ENCODE measurements around the gene NEDD9.

DNA sequence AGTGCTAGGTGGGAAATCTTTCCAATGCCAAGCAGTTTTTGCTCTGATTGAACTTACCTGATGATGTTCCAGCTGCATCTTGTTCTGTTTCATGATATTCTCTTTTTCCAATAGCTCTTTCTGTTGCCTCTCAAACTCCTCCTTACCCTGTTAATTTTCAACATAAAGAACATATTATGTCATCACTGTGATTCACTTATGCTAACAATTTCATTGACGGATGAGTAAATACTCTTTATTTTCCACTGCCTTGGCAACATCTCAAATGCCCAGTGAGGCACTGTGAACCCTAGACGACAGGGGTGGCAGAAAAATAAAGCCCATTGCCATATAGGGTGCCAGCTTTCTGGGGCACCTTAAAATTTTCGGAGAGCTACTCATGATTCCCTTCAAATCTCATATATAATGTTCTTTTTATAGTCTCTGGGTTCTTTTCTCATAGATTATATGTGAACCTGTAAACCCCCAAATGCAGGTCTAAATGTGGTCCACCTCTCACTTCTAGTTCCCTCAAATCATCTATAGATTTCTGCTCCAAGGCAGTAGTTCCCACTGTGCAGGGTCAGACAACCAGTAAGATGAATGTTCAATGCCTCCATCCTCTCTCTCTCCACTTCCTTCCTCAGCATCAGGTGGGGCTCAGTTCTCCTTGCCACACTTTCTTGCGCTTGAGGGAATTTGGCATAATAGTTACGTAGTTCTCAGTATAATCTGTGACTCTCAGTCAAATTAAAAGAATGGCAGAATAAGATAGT is 44.1 kb downstream of the NEDD9 start:
- TF ChIP-seq GLI4 (tag by site-specific recombination; IDR thresholded peaks at IDR 0.05) (no peak), ZSCAN30 (tag by site-specific recombination; IDR thresholded peaks at IDR 0.05) (no peak), IKZF3 (tag by site-specific recombination; IDR thresholded peaks at IDR 0.05) (no peak), CTCF (tag by site-specific recombination; IDR thresholded peaks at IDR 0.05) (no peak), ZBTB17 (tag by site-specific recombination; IDR thresholded peaks at IDR 0.05) (no peak), ZNF621 (tag by site-specific recombination; IDR thresholded peaks at IDR 0.05) (no peak), YY1 (tag by site-specific recombination; IDR thresholded peaks at IDR 0.05) (no peak), ZBTB6 (tag by site-specific recombination; IDR thresholded peaks at IDR 0.05) (no peak)
- TF ChIP-seq, protein P1, sequence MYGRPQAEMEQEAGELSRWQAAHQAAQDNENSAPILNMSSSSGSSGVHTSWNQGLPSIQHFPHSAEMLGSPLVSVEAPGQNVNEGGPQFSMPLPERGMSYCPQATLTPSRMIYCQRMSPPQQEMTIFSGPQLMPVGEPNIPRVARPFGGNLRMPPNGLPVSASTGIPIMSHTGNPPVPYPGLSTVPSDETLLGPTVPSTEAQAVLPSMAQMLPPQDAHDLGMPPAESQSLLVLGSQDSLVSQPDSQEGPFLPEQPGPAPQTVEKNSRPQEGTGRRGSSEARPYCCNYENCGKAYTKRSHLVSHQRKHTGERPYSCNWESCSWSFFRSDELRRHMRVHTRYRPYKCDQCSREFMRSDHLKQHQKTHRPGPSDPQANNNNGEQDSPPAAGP (tag by site-specific recombination; IDR thresholded peaks at IDR 0.05), result no peak
